Measurements from ENCODE around the gene SDCCAG8.

DNA sequence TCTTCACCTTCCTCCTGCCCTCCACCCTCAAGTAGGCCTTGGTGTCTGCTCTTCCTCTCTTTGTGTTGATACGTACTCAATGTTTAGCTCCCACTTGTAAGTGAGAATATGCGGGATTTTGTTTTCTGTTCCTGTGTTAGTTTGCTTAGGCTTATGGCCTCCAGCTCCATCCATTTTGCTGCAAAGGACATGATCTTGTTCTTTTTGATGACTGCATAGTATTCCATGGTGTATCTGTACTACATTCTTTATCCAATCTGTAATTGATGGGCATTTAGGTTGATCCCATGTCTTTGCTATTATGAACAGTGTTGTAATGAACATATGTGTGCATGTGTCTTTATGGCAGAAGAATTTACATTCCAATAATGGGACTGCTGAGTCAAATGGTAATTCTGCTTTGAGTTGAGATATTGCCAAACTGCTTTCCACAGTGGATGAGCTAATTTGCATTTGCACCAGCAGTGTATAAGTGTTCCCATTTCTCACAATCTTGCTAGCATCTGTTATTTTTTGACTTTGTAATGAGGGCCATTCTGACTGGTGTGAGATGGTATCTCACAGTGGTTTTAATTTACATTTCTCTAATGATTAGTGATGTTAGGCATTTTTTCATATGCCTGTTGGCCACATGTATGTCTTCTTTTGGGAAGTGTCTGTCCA lies 272.7 kb downstream of the SDCCAG8 start:
- TF ChIP-seq, protein P1, sequence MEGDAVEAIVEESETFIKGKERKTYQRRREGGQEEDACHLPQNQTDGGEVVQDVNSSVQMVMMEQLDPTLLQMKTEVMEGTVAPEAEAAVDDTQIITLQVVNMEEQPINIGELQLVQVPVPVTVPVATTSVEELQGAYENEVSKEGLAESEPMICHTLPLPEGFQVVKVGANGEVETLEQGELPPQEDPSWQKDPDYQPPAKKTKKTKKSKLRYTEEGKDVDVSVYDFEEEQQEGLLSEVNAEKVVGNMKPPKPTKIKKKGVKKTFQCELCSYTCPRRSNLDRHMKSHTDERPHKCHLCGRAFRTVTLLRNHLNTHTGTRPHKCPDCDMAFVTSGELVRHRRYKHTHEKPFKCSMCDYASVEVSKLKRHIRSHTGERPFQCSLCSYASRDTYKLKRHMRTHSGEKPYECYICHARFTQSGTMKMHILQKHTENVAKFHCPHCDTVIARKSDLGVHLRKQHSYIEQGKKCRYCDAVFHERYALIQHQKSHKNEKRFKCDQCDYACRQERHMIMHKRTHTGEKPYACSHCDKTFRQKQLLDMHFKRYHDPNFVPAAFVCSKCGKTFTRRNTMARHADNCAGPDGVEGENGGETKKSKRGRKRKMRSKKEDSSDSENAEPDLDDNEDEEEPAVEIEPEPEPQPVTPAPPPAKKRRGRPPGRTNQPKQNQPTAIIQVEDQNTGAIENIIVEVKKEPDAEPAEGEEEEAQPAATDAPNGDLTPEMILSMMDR (IDR thresholded peaks at IDR 0.05), result no peak
- no peak for TF ChIP-seq POLR2A (IDR thresholded peaks at IDR 0.05)

Measured in Peyer's patch (tissue), 4 donors.